ENCODE data around the gene MRPL48. TPM values are rescaled to one million over a fixed set of nuclear protein-coding genes. Genes with fewer than 3 reads are reported as not detected.
A peak's percentile ranks its signal among the peaks of the same experiment; 100 is the strongest.

Gene MRPL48
- total and polyA plus RNA-seq, 10 of the 15 experiments (the other 5 are each of a cell fraction or from before 2014, with no cell fraction given): 46.7 to 159 (median 83.4) TPM

GRCh38 chr11:73762732-73763131, 24.9 kb upstream of the MRPL48 start:
- no peak overlapping the region for H3K27ac ChIP-seq (ENCODE audit: control insufficient read depth, insufficient read depth)
- SMC1A ChIA-PET (ENCODE audit: uncharacterized antibody, unreplicated experiment): interaction anchor here (1.2 to 5.5 kb wide), 2 partner anchors 10 to 16 kb away, joined by 5 to 53 read pairs; no protein-coding TSS in a partner anchor
- intact Hi-C loops (cut with micrococcal nuclease; ENCODE audit: unreplicated experiment): no loop called here
- ATAC-seq (no peak), DNase-seq (ENCODE audit: low read depth, low spot score) (no peak), FAIRE-seq (no peak)
- no TSS peak for BruUV-seq (replicated peaks)
- peaks cover 31% of the 10 kb centered on the region for H3K79me2 ChIP-seq (ENCODE audit: control insufficient read depth, insufficient read depth, low read length)
- no peak overlapping the region for H3K4me3 ChIP-seq
- no peaks in the 10 kb centered on the region for H3K9me3 ChIP-seq (replicated peaks; ENCODE audit: control insufficient read depth, insufficient read depth, low read length)
- TF ChIP-seq TCF7 (IDR thresholded peaks at IDR 0.05; ENCODE audit: borderline replicate concordance) (no peak), FOS (IDR thresholded peaks at IDR 0.05; ENCODE audit: borderline replicate concordance, extremely low read depth, insufficient read length) (no peak), POLR2AphosphoS5 (IDR thresholded peaks at IDR 0.05; ENCODE audit: low read length) (no peak), YBX1 (IDR thresholded peaks at IDR 0.05) (no peak), STAT1 (conservative IDR thresholded peaks at IDR 0.05) (no peak), HDAC6 (IDR thresholded peaks at IDR 0.05; ENCODE audit: unreplicated experiment) (no peak), ETV6 (conservative IDR thresholded peaks at IDR 0.05 in 1 of 2, IDR thresholded peaks at IDR 0.05 in 1 of 2; ENCODE audit: borderline replicate concordance in 1 of 2, low read depth in 1 of 2) (no peak)
- H4K20me1 ChIP-seq (ENCODE audit: control insufficient read depth, insufficient read depth): no peaks in the 10 kb centered on the region
- POLR2A ChIA-PET: interaction anchor here (0.7 to 8.1 kb wide), 3 partner anchors 13 to 25 kb away, joined by 7 to 106 read pairs (median 7); partner anchors contain the start of gene MRPL48
- no peak overlapping the region for H3K4me2 ChIP-seq (ENCODE audit: control insufficient read depth, insufficient read depth)
- 0 out of 4 replicates have a peak, but pooled peaks cover 0 to under 1% of the 10 kb centered on the region in 2 experiments for H3K36me3 ChIP-seq (ENCODE audit: control insufficient read depth in 2 of 2, insufficient read depth in 2 of 2, low read length in 1 of 2)
- peak overlapping the region; percentile 11; the same call in 1 of the 2 replicates for H2AFZ ChIP-seq (ENCODE audit: control insufficient read depth, low read depth, low read length)
- in situ Hi-C loops (cut with MboI): no loop called here
- H3K4me1 ChIP-seq (ENCODE audit: control insufficient read depth, insufficient read depth, low read length): no peaks in the 10 kb centered on the region; the same call in 1 of the 2 replicates
- CTCF ChIA-PET: interaction anchor here (0.6 to 4.2 kb wide), 3 partner anchors 16 to 137 kb away, joined by 3 to 41 read pairs (median 4); no protein-coding TSS in a partner anchor
- RAD21 ChIA-PET (ENCODE audit: unreplicated experiment): interaction anchor here (0.5 to 3.3 kb wide), 3 partner anchors 16 to 435 kb away, joined by 3 to 37 read pairs (median 3); no protein-coding TSS in a partner anchor
- H3K9ac ChIP-seq (ENCODE audit: control insufficient read depth, insufficient read depth, low read length): no peak overlapping the region
- H3K27me3 ChIP-seq (replicated peaks in 1 of 2; ENCODE audit: control insufficient read depth in 2 of 2, insufficient read depth in 2 of 2, low read length in 1 of 2): no peaks in the 10 kb centered on the region

- no peaks in the 10 kb centered on the region for H4K20me1 ChIP-seq (ENCODE audit: control insufficient read depth, insufficient read depth)
- ChIA-PET CTCF (interaction anchor here (1.1 to 1.6 kb wide), 3 partner anchors 10 to 141 kb away, joined by 3 to 7 read pairs (median 3); no protein-coding TSS in a partner anchor), RAD21 (ENCODE audit: unreplicated experiment) (no interaction called here), POLR2A (interaction anchor here (0.5 to 8.1 kb wide), 2 partner anchors 11 to 249 kb away, joined by 4 to 106 read pairs; no protein-coding TSS in a partner anchor), SMC1A (ENCODE audit: uncharacterized antibody, unreplicated experiment) (interaction anchor here (1.8 kb wide), 1 partner anchor 12 kb away, joined by 9 read pairs; no protein-coding TSS in a partner anchor)
- no peaks in the 10 kb centered on the region for H3K27me3 ChIP-seq (replicated peaks in 1 of 2; ENCODE audit: control insufficient read depth in 2 of 2, insufficient read depth in 2 of 2, low read length in 1 of 2)
- no peaks in the 10 kb centered on the region; the same call in 1 of the 2 replicates for H3K4me1 ChIP-seq (ENCODE audit: control insufficient read depth, insufficient read depth, low read length)
- H3K9ac ChIP-seq (ENCODE audit: control insufficient read depth, insufficient read depth, low read length): no peak overlapping the region
- ATAC-seq (no peak), FAIRE-seq (no peak), DNase-seq (ENCODE audit: low read depth, low spot score) (no peak)
- TF ChIP-seq CUX1 (IDR thresholded peaks at IDR 0.05; ENCODE audit: insufficient replicate concordance, low read depth, low read length) (no peak), MYB (IDR thresholded peaks at IDR 0.05; ENCODE audit: borderline replicate concordance, low read depth, low read length) (no peak)
- BruUV-seq (replicated peaks): no TSS peak
- H3K79me2 ChIP-seq (ENCODE audit: control insufficient read depth, insufficient read depth, low read length): no peaks in the 10 kb centered on the region
- no peak overlapping the region for H2AFZ ChIP-seq (ENCODE audit: control insufficient read depth, low read depth, low read length)
- 0% methylated on average over 1 of the region's 1 CpG for WGBS (ENCODE audit: insufficient coverage, insufficient replicate concordance, low lambda C conversion rate, missing lambda C conversion rate)
- no peaks in the 10 kb centered on the region for H3K9me3 ChIP-seq (replicated peaks; ENCODE audit: control insufficient read depth, insufficient read depth, low read length)
- no peak overlapping the region for H3K4me3 ChIP-seq
- no peaks in the 10 kb centered on the region for H3K36me3 ChIP-seq (ENCODE audit: control insufficient read depth in 2 of 2, insufficient read depth in 2 of 2, low read length in 1 of 2)
- in situ Hi-C loops (cut with MboI) (no loop called here), intact Hi-C loops (cut with micrococcal nuclease; ENCODE audit: unreplicated experiment) (no loop called here)
- H3K4me2 ChIP-seq (ENCODE audit: control insufficient read depth, insufficient read depth): no peak overlapping the region
- H3K27ac ChIP-seq (ENCODE audit: control insufficient read depth, insufficient read depth): no peak overlapping the region
Measured at GRCh38 chr11:73766763-73767162, 20.9 kb upstream of the MRPL48 start.
